Measurements from ENCODE around the gene HES3.

DNA sequence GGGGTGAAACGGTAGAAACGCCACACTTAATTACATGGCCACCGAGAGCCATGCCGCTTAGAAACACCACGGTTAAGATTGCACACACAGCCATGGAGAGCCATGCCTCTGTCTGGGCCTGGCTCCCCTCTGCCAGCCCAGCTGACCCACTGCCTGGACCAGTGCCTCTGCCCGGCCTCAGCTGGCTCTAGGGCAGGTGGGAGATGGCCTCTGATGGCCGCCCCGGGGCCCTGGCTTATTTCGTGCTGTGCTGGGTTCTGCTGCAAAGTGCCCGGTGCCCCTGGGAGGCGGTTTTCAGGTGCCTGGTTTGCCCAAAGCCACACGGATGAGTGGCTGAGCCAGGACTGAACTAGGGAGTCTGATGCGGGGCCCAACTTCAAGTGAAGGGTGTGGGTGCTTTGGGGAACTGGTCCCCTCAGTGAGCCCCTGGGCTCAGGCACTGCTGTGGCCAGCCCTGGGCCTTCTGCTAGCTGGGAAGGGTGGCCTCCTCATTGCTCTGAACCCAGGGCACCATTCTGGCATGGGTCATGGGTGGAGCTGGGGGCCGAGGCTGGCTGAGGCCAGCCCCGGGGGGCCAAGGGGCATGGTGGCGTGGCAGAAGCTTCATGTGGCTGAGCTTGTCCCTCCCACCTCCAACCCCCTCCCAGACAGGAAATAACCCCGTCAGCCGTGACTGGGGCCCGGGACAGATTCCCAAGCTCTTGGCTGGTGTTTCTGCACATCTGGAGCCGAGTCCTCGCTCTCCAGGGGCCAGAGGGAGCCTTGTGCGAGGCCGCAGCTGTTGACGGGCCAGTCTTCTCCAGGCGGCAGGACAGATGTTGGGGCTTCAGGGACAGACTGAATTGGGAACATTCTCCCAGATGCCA lies 18.8 kb downstream of the HES3 start:
- TF ChIP-seq, protein P1, sequence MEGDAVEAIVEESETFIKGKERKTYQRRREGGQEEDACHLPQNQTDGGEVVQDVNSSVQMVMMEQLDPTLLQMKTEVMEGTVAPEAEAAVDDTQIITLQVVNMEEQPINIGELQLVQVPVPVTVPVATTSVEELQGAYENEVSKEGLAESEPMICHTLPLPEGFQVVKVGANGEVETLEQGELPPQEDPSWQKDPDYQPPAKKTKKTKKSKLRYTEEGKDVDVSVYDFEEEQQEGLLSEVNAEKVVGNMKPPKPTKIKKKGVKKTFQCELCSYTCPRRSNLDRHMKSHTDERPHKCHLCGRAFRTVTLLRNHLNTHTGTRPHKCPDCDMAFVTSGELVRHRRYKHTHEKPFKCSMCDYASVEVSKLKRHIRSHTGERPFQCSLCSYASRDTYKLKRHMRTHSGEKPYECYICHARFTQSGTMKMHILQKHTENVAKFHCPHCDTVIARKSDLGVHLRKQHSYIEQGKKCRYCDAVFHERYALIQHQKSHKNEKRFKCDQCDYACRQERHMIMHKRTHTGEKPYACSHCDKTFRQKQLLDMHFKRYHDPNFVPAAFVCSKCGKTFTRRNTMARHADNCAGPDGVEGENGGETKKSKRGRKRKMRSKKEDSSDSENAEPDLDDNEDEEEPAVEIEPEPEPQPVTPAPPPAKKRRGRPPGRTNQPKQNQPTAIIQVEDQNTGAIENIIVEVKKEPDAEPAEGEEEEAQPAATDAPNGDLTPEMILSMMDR (conservative IDR thresholded peaks at IDR 0.05), result no peak
- no peak for TF ChIP-seq ZFX (IDR thresholded peaks at IDR 0.05)

Data from C4-2B (cell line).